HepG2 (cell line): ENCODE measurements around the gene ATP23. TPM values are rescaled to one million over a fixed set of nuclear protein-coding genes. Genes with fewer than 3 reads are reported as not detected.
A peak's percentile ranks its signal among the peaks of the same experiment; 100 is the strongest.

Experiments
- ATAC-seq: fragments of 200-7000 bp; cut with Tn5 transposase; 3 replicates; pipeline ENCODE4 v1.9.1; 2020; ENCODE audit warnings: mild to moderate bottlenecking, moderate library complexity
- BruUV-seq: library from RNA; stranded (reverse); fragments of 400-500 nt; replicated peaks from 2 replicates; lab custom pipeline; 2021; lab: Mats Ljungman, UMichigan
- CTCF ChIA-PET: fragments of 300-600 bp; formaldehyde crosslinking; extraction: SDS; loops from one replicate; lab custom pipeline; 2021; ENCODE audit warnings: low total read pairs, inconsistent platforms, low intra/inter-chr PET ratio; lab: Yijun Ruan, JAX
- POLR2A ChIA-PET: fragments of 350-600 bp; sonication (Branson Sonifier 250); formaldehyde crosslinking; loops from one replicate; lab custom pipeline; 2020; ENCODE audit warnings: antibody characterized with exemption, inconsistent platforms; lab: Yijun Ruan, JAX
- DNase-seq: peaks from one replicate; pipeline ENCODE4 v3.0.0-alpha.2; 2015; ENCODE audit warnings: low spot score
- FAIRE-seq: peaks from 3 replicates; lab custom pipeline; 2011; peaks lifted over from hg19 to GRCh38; lab: Jason Lieb, UNC
- H2AFZ ChIP-seq: one replicate; pipeline ENCODE4 v1.6.1; 2011; ENCODE audit warnings: low read length, inconsistent platforms
- H3K27ac ChIP-seq: fragments of 300-600 bp; 3 replicates; pipeline ENCODE4 v1.8.0; 2011; ENCODE audit warnings: mixed run types, mild to moderate bottlenecking, mixed read lengths, low read length, inconsistent platforms; ENCODE audit not compliant: insufficient read depth; ENCODE audit errors: extremely low read length
- H3K27me3 ChIP-seq, 2 experiments: fragments of 200-600 bp in 1 of 2; 2 replicates in 1 of 2; 3 replicates in 1 of 2; pipeline versions ENCODE4 v1.6.0 to v1.8.0; 2011; ENCODE audit warnings: low read length in 2 of 2, mild to moderate bottlenecking in 2 of 2, moderate library complexity in 2 of 2, inconsistent platforms in 1 of 2; ENCODE audit not compliant: insufficient read depth in 2 of 2, control insufficient read depth in 1 of 2
- H3K36me3 ChIP-seq, 2 experiments: fragments of 200-600 bp in 1 of 2; replicated peaks in 1 of 2; 2 replicates in 1 of 2; 3 replicates in 1 of 2; pipeline versions ENCODE4 v1.5.1 to v1.8.0; 2011; ENCODE audit warnings: low read length in 2 of 2, inconsistent platforms in 1 of 2; ENCODE audit not compliant: insufficient read depth in 2 of 2, control insufficient read depth in 1 of 2
- H3K4me1 ChIP-seq: 2 replicates; pipeline ENCODE4 v1.5.1; 2012; ENCODE audit warnings: low read length, inconsistent platforms; ENCODE audit not compliant: insufficient read depth
- H3K4me2 ChIP-seq: 2 replicates; pipeline ENCODE4 v1.6.0; 2011; ENCODE audit warnings: low read depth, low read length, inconsistent platforms
- H3K4me3 ChIP-seq, 3 experiments: fragments of 200-600 bp in 1 of 3; sonication (generic), shearing (Covaris generic) in 1 of 3; replicated peaks in 1 of 3; 2 replicates each; pipeline ENCODE4 v1.5.1; 2011 to 2016; ENCODE audit warnings: low read length in 3 of 3, inconsistent platforms in 2 of 3, low read depth in 2 of 3, mild to moderate bottlenecking in 2 of 3, control low read depth in 1 of 3, mixed read lengths in 1 of 3; ENCODE audit not compliant: insufficient read depth in 1 of 3
- H3K79me2 ChIP-seq: one replicate; pipeline ENCODE4 v1.6.1; 2011; ENCODE audit warnings: low read length, inconsistent platforms; ENCODE audit not compliant: insufficient read depth
- H3K9ac ChIP-seq: 2 replicates; pipeline ENCODE4 v1.6.0; 2011; ENCODE audit warnings: mild to moderate bottlenecking, low read depth, low read length, inconsistent platforms; ENCODE audit not compliant: insufficient read depth
- H3K9me3 ChIP-seq: 2 replicates; pipeline ENCODE4 v1.5.1; 2012; ENCODE audit warnings: mild to moderate bottlenecking, low read length
- H4K20me1 ChIP-seq: 2 replicates; pipeline ENCODE4 v1.6.0; 2011; ENCODE audit warnings: inconsistent platforms, mild to moderate bottlenecking, low read length, moderate library complexity; ENCODE audit not compliant: insufficient read depth
- ATM ChIP-seq: fragments of 450-650 bp; IDR thresholded peaks from 2 replicates; pipeline ENCODE4 v1.7.1; 2017; ENCODE audit warnings: mild to moderate bottlenecking, borderline replicate concordance
- ETV5 ChIP-seq: IDR thresholded peaks from 2 replicates; pipeline ENCODE4 v1.6.1; 2018; ENCODE audit warnings: missing biosample characterization, missing genetic modification reagents, inconsistent platforms, borderline replicate concordance
- FOXM1 ChIP-seq: sonication (generic); formaldehyde crosslinking; IDR thresholded peaks from 2 replicates; pipeline ENCODE4 v1.5.0; 2020; ENCODE audit warnings: missing genetic modification reagents
- GABPB1 ChIP-seq: IDR thresholded peaks from 2 replicates; pipeline ENCODE4 v1.6.1; 2016; ENCODE audit warnings: mild to moderate bottlenecking, missing genetic modification reagents, moderate library complexity, missing compliant biosample characterization
- GLMP ChIP-seq: sonication (generic); formaldehyde crosslinking; IDR thresholded peaks from 2 replicates; pipeline ENCODE4 v1.9.0; 2021; ENCODE audit warnings: missing genetic modification reagents, mild to moderate bottlenecking, borderline replicate concordance
- KLF11 ChIP-seq: IDR thresholded peaks from 2 replicates; pipeline ENCODE4 v1.6.1; 2016; ENCODE audit warnings: missing compliant biosample characterization
- LBX2 ChIP-seq: sonication (generic); formaldehyde crosslinking; IDR thresholded peaks from 2 replicates; pipeline ENCODE4 v1.5.0; 2020; ENCODE audit warnings: missing genetic modification reagents, mild to moderate bottlenecking, borderline replicate concordance
- LCORL ChIP-seq, 2 experiments: fragments of 450-650 bp in 1 of 2; sonication (generic) in 1 of 2; formaldehyde crosslinking in 1 of 2; IDR thresholded peaks; 2 replicates each; pipeline versions ENCODE4 v1.5.0 to v1.6.1; 2017 to 2020; ENCODE audit warnings: antibody characterized with exemption in 1 of 2, missing genetic modification reagents in 1 of 2
- MAF1 ChIP-seq: sonication (generic); formaldehyde crosslinking; IDR thresholded peaks from 2 replicates; pipeline ENCODE4 v1.5.0; 2020; ENCODE audit warnings: missing genetic modification reagents, borderline replicate concordance
- MAFF ChIP-seq: IDR thresholded peaks from 2 replicates; pipeline ENCODE4 v1.6.1; 2011; ENCODE audit warnings: low read depth, low read length, improper control_type of control experiment
- MATR3 ChIP-seq: sonication (generic); formaldehyde crosslinking; IDR thresholded peaks from 2 replicates; pipeline ENCODE4 v1.4.0; 2020; ENCODE audit warnings: missing genetic modification reagents
- NCOA1 ChIP-seq: sonication (generic); formaldehyde crosslinking; IDR thresholded peaks from 2 replicates; pipeline ENCODE4 v1.9.0; 2021; ENCODE audit warnings: missing genetic modification reagents
- PATZ1 ChIP-seq: sonication (generic); formaldehyde crosslinking; IDR thresholded peaks from 2 replicates; pipeline ENCODE4 v1.4.0; 2020; ENCODE audit warnings: missing genetic modification reagents
- PCBP2 ChIP-seq: fragments of 200-400 bp; formaldehyde crosslinking; optimal IDR thresholded peaks from 2 replicates; pipeline ENCODE3; 2018; ENCODE audit warnings: low read length, low read depth; ENCODE audit not compliant: poor library complexity, severe bottlenecking
- RXRA ChIP-seq: sonication (generic); formaldehyde crosslinking; IDR thresholded peaks from 2 replicates; pipeline ENCODE4 v1.5.1; 2020; ENCODE audit warnings: missing genetic modification reagents
- SIX1 ChIP-seq: sonication (generic); formaldehyde crosslinking; IDR thresholded peaks from 2 replicates; pipeline ENCODE4 v1.4.0; 2020; ENCODE audit warnings: missing genetic modification reagents, borderline replicate concordance
- TEAD3 ChIP-seq: optimal IDR thresholded peaks from 2 replicates; pipeline ENCODE3; 2016; ENCODE audit warnings: borderline replicate concordance
- ZNF260 ChIP-seq: sonication (generic); formaldehyde crosslinking; IDR thresholded peaks from 2 replicates; pipeline ENCODE4 v1.4.0; 2020; ENCODE audit warnings: missing genetic modification reagents, low read depth, mild to moderate bottlenecking, borderline replicate concordance
- ZNF34 ChIP-seq: sonication (generic); formaldehyde crosslinking; IDR thresholded peaks from 2 replicates; pipeline ENCODE4 v1.4.0; 2020; ENCODE audit warnings: mild to moderate bottlenecking, missing genetic modification reagents, borderline replicate concordance
- WGBS: methylation state at CpG from one replicate; pipeline ENCODE4 v1.1.6; 2017; ENCODE audit warnings: low lambda C conversion rate; 5-methylcytosine and 5-hydroxymethylcytosine counted together
- in situ Hi-C: cut with HindIII; loops from 2 replicates; pipeline ENCODE4 v1.10.0; 2017; ENCODE audit warnings: low pct_unique_long_range_greater_than_20kb; ENCODE audit not compliant: extremely low pct_ligation_motif_present
- intact Hi-C: fragments of 100-400 bp; cut with micrococcal nuclease; formaldehyde crosslinking; loops from one replicate; pipeline ENCODE4 v1.10.0; 2022; ENCODE audit not compliant: unreplicated experiment
- polyA plus RNA-seq, 8 experiments: library from polyadenylated mRNA; depleted of rRNA in 3 of 8; stranded (reverse) in 7 of 8; unstranded in 1 of 8; fragments of >200 nt; fragmentation: Illumina TruSeq in 4 of 8; extraction: Trizol in 4 of 8; gene quantifications; 2 replicates each; pipeline versions ENCODE4 v1.2.1 to v1.2.3, GENCODE V29; 2011 to 2016; ENCODE audit warnings: low read depth in 4 of 8, missing spikeins in 1 of 8, mixed read lengths in 1 of 8; ENCODE audit not compliant: insufficient read depth in 1 of 8
- total RNA-seq, 5 experiments: library from RNA; depleted of rRNA; stranded (reverse); fragments of >200 nt; fragmentation: Illumina TruSeq; extraction: Trizol; gene quantifications; 2 replicates each; pipeline ENCODE4 v1.2.3, GENCODE V29; 2016; ENCODE audit warnings: low read depth in 1 of 5

The ATP23 gene
- total and polyA plus RNA-seq, 2 of the 13 experiments (the other 11 are each of a cell fraction or from before 2014, with no cell fraction given): 12.1 to 14.7 TPM

GRCh38 chr12:57896434-57897201 lies 44.7 kb upstream of the ATP23 start (continued):
- TF ChIP-seq MAF1 (CRISPR knock-in tag) (no peak), TEAD3 (CRISPR knock-in tag) (no peak), LCORL (IDR thresholded peaks at IDR 0.05) (no peak), LCORL (CRISPR knock-in tag; IDR thresholded peaks at IDR 0.05) (peak; percentile 47; the same call in 1 of the 2 replicates), ETV5 (CRISPR knock-in tag) (no peak), PATZ1 (peak; percentile 45; the same call in 1 of the 2 replicates), GABPB1 (CRISPR knock-in tag) (peak; percentile 47; the same call in 1 of the 2 replicates), ATM (no peak), KLF11 (no peak)

GRCh38 chr12:57897286-57897974 lies 43.9 kb upstream of the ATP23 start:
- peak overlapping the region; percentile 48 to 67 (median 55); a peak in 5 of 6 replicates for H3K4me3 ChIP-seq
- CTCF ChIA-PET: interaction anchor here (1.5 to 1.9 kb wide), 2 partner anchors 8 to 66 kb away, joined by 3 to 6 read pairs; no protein-coding TSS in a partner anchor
- intact Hi-C loops: no loop called here
- POLR2A ChIA-PET: interaction anchor here (0.8 to 6.1 kb wide), 6 partner anchors 44 to 125 kb away, joined by 3 to 110 read pairs (median 6); partner anchors contain the start of genes CTDSP2, EEF1AKMT3 and METTL1
- no peaks in the 10 kb centered on the region for H4K20me1 ChIP-seq
- 52% methylated on average over 10 of the region's 10 CpGs for whole genome bisulfite sequencing
- no peak for ATAC-seq
- no TSS peak for BruUV-seq
- H2AFZ ChIP-seq: no peak overlapping the region
- FAIRE-seq: no peak
- no peak for DNase-seq
- peaks cover under 1 to 50% of the 10 kb centered on the region in 2 experiments; a peak in 4 of 5 replicates for H3K27me3 ChIP-seq
- H3K27ac ChIP-seq: no peak overlapping the region
- H3K4me1 ChIP-seq: peaks cover 53% of the 10 kb centered on the region
- no peak overlapping the region for H3K9ac ChIP-seq
- H3K9me3 ChIP-seq: no peaks in the 10 kb centered on the region
- no peaks in the 10 kb centered on the region for H3K79me2 ChIP-seq
- H3K4me2 ChIP-seq: peak overlapping the region; percentile 81
- no peaks in the 10 kb centered on the region for H3K36me3 ChIP-seq
- in situ Hi-C loops: loop anchor here (5.0 kb wide), 1 partner anchor 55 kb away; no protein-coding TSS in a partner anchor
- TF ChIP-seq LBX2 (CRISPR knock-in tag): no peak
- TF ChIP-seq RXRA: no peak
- TF ChIP-seq GLMP (CRISPR knock-in tag): no peak
- no peak for TF ChIP-seq ZNF260 (CRISPR knock-in tag)
- TF ChIP-seq NCOA1 (CRISPR knock-in tag): no peak
- TF ChIP-seq MAFF: no peak
- no peak for TF ChIP-seq SIX1 (CRISPR knock-in tag)
- TF ChIP-seq MATR3 (CRISPR knock-in tag): no peak
- TF ChIP-seq ZNF34 (CRISPR knock-in tag): no peak
- no peak for TF ChIP-seq PCBP2
- no peak for TF ChIP-seq FOXM1 (CRISPR knock-in tag)
